Body of pancreas (tissue), 4 donors: ENCODE measurements around the gene ZNF8.

Experiments used
- CTCF ChIP-seq, 7 experiments: fragments of 450-650 bp in 4 of 7; fragments of 200-600 bp in 3 of 7; sonication (generic) in 3 of 7; IDR thresholded peaks; one replicate each; pipeline ENCODE4 v1.5.1; 2016 to 2019; ENCODE audit warnings: antibody characterized with exemption in 7 of 7
- POLR2A ChIP-seq, 3 donors: fragments of 450-650 bp; IDR thresholded peaks; one replicate each; pipeline ENCODE4 v1.6.1; 2016; ENCODE audit warnings: antibody characterized with exemption in 3 of 3, mild to moderate bottlenecking in 2 of 3

- TF ChIP-seq POLR2A (IDR thresholded peaks at IDR 0.05): no peak
- TF ChIP-seq CTCF (IDR thresholded peaks at IDR 0.05): no peak
These were observed 21.9 kb downstream of the ZNF8 start for GRCh38 chr19:58300620-58301019.
